NCI-H1694 treated with DMSO at 0.1 percent for 48 hours (cell line): ENCODE data around the gene FOXP4.

Experiments
- DNase-seq: peaks from one replicate; lab custom pipeline; 2025; lab: John Stamatoyannopoulos, UW

The FOXP4 gene

GRCh38 chr6:41545703-41546474 is at the start of gene FOXP4:
Gene FOXP4 (plus strand): TSS chr6:41546381. CDS start chr6:41565761, 19,380 bp downstream.
- DNase-seq: peak; percentile 86

- no peak for DNase-seq
Observed at GRCh38 chr6:41497573-41497972, 48.6 kb upstream of the FOXP4 start.

- DNase-seq: no peak
Observed at GRCh38 chr6:41497994-41498393, 48.2 kb upstream of the FOXP4 start.

- no peak for DNase-seq
Observed at GRCh38 chr6:41498968-41499599, 47.1 kb upstream of the FOXP4 start.

- no peak for DNase-seq
Observed at GRCh38 chr6:41500561-41500960, 45.6 kb upstream of the FOXP4 start.

- DNase-seq: no peak
Observed at GRCh38 chr6:41502566-41502916, 43.6 kb upstream of the FOXP4 start.

- no peak for DNase-seq
Observed at GRCh38 chr6:41502917-41503671, 43.1 kb upstream of the FOXP4 start.

- no peak for DNase-seq
Observed at GRCh38 chr6:41503827-41504465, 42.2 kb upstream of the FOXP4 start.

GRCh38 chr6:41504466-41505121 is 41.6 kb upstream of the FOXP4 start:
- no peak for DNase-seq

GRCh38 chr6:41505122-41506049 is 40.8 kb upstream of the FOXP4 start:
- DNase-seq: no peak

- DNase-seq: no peak
Observed at GRCh38 chr6:41508479-41508878, 37.7 kb upstream of the FOXP4 start.

GRCh38 chr6:41509580-41509979 is 36.6 kb upstream of the FOXP4 start:
- peak; percentile 34 for DNase-seq

- no peak for DNase-seq
Observed at GRCh38 chr6:41511443-41512060, 34.6 kb upstream of the FOXP4 start.

GRCh38 chr6:41512146-41512701 is 34.0 kb upstream of the FOXP4 start:
- no peak for DNase-seq

GRCh38 chr6:41515995-41516394 is 30.2 kb upstream of the FOXP4 start:
- no peak for DNase-seq

GRCh38 chr6:41518118-41518517 is 28.1 kb upstream of the FOXP4 start:
- no peak for DNase-seq

- DNase-seq: no peak
Observed at GRCh38 chr6:41519305-41519744, 26.9 kb upstream of the FOXP4 start.

GRCh38 chr6:41519745-41520699 is 26.2 kb upstream of the FOXP4 start:
- DNase-seq: no peak
